GM18873 (cell line): ENCODE measurements around the gene RACGAP1.

Experiments used
- ATAC-seq: cut with Tn5 transposase; IDR thresholded peaks from one replicate; pipeline ENCODE4 v1.9.1; 2021; ENCODE audit warnings: mild to moderate bottlenecking, moderate library complexity, moderate number of reproducible peaks; ENCODE audit not compliant: unreplicated experiment, low FRiP score

The RACGAP1 gene

GRCh38 chr12:49972641-49973360 lies 52.5 kb downstream of the RACGAP1 start, which contains the start of gene AQP6:
TSS of gene AQP6 (plus strand) at chr12:49972947. CDS start at chr12:49973174, 227 bp downstream.
- no peak for ATAC-seq

GRCh38 chr12:49972129-49972528 lies 53.2 kb downstream of the RACGAP1 start:
- ATAC-seq = no peak

GRCh38 chr12:49971141-49971540 lies 54.2 kb downstream of the RACGAP1 start:
- ATAC-seq = no peak

GRCh38 chr12:49970658-49971057 lies 54.6 kb downstream of the RACGAP1 start:
- ATAC-seq = no peak

DNA sequence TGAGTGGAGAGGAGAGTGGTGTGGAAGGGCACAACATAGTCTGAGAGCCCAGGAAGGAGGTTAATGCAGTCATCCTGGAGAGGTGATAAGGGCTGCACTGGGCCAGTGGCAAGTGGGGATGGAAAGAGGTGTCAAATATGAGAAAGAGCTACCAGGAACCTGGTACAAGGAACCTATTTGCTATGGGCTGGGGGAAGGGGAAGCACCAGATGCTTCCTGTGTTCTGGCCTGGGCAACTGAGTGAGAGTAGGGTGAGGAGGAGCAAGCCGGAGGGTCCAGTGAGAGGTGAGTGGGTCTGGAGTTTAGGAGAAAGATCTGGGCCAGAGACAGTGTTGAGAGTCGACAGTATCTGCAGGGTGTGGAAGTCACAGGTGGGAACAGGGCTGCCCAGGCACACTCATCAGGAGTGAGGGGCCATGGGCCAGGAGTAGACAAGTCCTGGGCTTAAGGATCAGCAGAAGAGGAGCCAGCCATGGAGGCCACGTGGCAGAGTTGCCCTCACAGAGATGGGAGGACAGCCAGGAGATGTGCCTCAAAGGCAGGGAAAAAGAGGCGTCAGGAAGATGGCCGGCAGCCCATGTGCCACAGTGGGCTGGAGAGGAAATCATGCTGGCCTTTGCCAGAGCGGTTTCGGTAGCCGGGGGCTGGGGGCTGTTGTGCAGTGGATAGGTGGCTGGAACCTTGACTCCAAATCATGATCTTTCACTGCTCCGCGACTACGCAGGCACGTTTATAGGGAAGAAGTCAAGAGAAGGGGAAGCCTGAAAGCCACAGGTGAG lies 55.5 kb downstream of the RACGAP1 start:
- no peak for ATAC-seq

DNA sequence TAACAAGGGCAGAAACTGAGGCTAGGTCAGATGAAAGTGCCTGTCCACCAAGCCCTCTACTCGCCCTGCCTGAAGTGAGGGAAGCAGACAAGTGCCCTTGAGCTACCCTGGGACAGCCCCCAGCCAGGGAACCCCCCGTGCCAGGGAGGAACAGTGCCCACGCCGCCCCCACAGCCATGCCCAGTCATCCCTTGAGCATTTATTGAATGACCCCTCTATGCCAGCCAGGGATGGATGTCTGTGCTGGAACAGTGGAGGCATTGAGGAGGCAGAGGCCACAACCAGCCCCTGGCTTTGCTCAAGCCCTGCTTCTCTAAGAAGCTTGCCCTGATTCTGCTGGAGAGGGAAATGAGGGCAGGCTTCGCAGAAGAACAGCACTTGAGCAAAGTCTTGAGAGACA lies 56.3 kb downstream of the RACGAP1 start:
- no peak for ATAC-seq

GRCh38 chr12:49968471-49968870 lies 56.8 kb downstream of the RACGAP1 start:
- no peak for ATAC-seq

DNA sequence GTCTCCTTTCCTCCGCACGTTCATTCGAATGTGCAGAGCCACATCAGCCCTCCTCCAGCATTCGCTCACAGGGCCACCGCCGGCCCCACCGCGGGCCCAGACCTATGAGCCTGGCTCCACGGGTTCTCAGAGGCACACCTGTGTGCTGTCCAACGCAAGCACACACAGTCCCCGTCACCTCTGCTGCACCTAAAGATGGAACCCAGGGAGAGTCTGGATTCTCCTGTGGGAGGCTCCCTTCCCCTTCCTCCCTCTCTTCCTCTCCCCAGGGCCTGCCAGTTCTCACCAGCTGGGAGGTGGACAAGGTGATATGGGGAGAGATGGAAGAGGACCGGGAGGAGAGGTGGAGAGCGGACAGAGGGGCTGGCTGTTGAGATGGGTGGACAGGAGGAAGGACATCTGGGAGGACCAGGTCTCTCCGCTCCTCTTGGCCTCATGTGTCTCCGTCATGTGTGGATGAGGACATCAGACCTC lies 57.5 kb downstream of the RACGAP1 start:
- ATAC-seq = no peak

DNA sequence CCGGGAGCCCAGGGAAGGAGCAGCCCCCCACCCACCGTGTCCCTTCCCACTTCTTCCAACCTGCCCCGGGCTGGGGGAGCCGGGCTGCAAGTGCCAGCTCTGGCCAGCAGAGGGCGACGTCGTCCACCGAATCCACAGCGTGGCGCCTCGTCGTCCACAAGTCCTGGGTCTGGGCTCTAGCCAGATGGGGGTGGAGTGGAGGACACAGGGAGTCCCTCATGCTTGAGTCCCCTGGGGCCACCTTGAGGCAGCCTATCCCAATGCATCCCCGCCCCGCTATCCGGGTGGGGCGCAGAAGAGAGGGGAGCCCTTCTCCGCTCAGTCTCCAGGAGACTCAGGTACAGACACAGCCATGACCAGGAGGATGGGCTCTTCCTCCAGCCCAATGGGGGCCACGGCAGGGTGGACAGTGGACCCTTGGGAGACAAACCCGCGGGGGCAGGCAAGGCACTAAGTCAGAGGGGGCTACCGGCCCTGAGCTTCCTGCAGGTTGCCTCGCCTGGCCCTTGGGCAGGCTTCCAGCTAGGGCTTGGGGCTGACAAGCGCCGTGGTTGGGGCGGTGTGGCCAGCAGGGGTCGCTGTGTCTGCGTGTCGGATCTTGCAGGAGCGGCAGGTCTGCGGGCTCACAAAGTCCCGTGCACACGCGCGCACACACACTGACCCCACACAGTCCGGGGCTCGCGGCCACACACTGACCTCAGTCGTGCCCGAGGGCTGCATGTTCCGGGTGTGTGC lies 58.1 kb downstream of the RACGAP1 start:
- no peak for ATAC-seq

- ATAC-seq = no peak
Observed at GRCh38 chr12:49966511-49967041, 58.7 kb downstream of the RACGAP1 start.

DNA sequence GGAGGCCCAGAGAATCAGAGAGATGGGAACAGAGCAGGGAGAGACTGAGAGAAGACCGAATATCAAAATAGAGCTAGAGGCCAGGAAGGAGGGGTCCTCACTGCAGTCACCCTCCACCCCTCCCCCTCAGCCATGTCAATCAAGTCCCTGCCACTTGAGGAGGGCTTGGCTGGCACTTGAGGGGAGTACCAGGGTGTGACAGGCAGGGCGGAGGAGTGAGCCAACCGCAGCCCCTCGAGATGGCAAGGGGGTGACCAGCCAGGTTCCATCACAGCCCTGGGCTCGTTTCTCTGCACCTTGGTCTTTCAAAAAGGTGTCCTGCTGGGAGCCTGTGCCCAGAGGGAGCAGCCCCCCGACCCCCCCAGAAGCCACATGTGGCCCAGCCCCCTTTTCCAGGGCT lies 59.5 kb downstream of the RACGAP1 start:
- ATAC-seq = no peak

DNA sequence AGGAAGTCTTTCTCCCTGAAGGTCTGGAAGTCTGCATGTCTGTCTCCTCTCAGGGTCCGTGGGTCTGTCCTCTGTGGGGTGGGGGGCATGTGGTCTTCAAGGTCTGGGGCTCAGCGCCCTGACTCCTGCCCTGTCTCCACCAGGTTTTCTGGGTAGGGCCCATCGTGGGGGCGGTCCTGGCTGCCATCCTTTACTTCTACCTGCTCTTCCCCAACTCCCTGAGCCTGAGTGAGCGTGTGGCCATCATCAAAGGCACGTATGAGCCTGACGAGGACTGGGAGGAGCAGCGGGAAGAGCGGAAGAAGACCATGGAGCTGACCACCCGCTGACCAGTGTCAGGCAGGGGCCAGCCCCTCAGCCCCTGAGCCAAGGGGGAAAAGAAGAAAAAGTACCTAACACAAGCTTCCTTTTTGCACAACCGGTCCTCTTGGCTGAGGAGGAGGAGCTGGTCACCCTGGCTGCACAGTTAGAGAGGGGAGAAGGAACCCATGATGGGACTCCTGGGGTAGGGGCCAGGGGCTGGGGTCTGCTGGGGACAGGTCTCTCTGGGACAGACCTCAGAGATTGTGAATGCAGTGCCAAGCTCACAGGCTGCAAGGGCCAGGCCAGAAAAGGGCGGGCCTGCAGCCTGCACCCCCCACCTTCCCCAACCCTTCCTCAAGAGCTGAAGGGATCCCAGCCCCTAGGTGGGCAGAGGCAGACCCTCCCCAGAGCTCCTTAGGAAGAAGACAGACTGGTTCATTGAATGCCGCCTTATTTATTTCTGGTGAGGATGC lies 60.3 kb downstream of the RACGAP1 start:
- ATAC-seq = no peak

DNA sequence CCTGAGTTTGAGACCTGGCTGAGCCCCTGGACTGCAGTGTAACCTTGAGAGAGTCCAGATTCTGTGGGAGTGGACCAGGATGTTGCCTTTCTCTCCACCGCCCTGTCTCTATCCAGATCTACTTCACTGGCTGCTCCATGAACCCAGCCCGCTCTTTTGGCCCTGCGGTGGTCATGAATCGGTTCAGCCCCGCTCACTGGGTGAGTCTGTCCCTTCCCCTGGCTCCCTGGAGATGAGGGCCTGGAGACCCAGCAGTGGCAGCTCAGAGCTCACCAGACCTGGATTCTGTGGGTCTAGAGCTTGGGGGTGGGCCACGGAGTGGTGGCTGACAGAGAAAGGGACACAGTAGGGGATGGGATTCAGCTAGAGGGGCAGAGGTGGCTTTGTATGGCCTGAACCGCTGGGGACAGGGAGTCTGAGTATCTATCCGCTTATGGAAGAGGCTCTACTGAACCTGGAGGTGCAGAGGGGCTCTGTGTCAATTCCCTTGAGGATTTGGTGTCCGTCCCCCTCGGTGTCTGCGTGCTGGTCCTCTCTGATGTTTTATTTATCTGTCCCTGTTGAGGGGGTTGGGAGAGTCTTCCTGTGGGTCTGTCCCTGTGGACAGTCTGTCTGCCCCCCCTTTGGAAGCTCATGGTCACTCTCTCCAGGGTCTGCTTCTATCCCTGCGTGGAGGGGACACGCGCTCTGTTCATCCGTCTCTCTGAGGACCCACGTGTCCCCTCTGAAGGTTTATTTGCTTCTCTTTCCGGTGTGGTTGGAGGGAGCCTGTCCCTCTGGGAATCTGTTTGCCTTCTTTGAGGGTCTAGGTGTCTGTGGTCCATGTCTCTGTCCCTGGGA lies 61.1 kb downstream of the RACGAP1 start:
- ATAC-seq = no peak

GRCh38 chr12:49962861-49963765 lies 62.2 kb downstream of the RACGAP1 start:
- ATAC-seq = no peak

DNA sequence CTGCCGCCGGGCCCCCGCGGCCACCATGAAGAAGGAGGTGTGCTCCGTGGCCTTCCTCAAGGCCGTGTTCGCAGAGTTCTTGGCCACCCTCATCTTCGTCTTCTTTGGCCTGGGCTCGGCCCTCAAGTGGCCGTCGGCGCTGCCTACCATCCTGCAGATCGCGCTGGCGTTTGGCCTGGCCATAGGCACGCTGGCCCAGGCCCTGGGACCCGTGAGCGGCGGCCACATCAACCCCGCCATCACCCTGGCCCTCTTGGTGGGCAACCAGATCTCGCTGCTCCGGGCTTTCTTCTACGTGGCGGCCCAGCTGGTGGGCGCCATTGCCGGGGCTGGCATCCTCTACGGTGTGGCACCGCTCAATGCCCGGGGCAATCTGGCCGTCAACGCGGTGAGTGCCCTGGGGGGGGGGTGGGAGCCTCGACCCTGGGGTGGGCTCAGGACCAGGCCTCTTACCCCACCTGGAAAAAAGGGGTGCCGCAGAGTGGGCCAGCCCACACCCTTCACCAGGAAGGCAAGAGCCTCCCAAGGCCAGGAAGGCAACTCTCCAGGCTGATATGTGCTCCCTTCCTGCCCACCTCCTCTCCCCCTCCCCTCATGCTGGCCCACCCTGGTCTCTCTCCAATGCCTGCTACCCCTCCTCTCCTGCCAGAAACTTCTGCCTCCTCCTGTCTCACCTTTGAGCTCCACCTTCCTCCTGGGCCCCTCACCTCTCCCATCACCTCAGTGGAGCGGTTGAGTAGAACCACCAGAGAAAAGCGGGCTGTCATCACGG lies 63.1 kb downstream of the RACGAP1 start:
- no peak for ATAC-seq

- ATAC-seq = no peak
Observed at GRCh38 chr12:49961111-49961922, 64.0 kb downstream of the RACGAP1 start, which contains the start of gene AQP5. TSS of gene AQP5 (plus strand) at chr12:49961872. CDS start at chr12:49962018, 146 bp downstream.
